GM21717 (cell line): ENCODE measurements around the gene NR3C2.
"Not testable (repeated sequence)": the region's sequence is repeated elsewhere in the genome, so short reads cannot be mapped to it uniquely, and the experiment has no call there.

Experiments used
- ATAC-seq: cut with Tn5 transposase; IDR thresholded peaks from one replicate; pipeline ENCODE4 v1.9.1; 2021; ENCODE audit warnings: mild to moderate bottlenecking, moderate library complexity; ENCODE audit not compliant: unreplicated experiment

Gene NR3C2

DNA sequence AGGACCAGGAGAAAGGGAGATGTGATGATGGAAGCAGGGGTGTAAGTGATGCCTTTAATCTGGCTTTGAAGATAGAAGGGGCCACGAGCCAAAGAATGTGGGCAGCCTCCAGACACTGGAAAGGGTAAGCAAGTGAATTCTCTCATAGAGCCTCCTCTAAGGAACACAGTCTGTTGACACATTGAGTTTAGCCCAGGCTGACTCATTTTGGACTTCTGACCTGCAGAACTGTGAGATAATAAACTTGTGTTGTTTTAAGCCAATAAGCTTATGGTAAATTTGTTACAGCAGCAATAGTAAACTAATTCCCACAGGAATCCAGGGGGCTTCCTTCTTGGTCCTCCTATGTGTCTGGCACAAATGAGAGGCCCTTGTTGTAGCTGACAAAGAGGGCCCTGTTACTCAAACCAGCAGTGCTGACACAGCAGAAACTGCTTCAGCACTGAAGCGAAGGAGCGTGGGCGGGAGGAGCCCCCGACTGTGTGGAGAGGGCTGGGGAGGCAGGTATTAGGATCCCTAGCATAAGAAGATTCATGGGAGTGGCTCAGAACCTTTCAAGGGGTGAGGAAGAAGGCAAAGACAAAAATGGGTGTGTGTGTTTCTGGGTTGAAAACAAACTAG is 268.7 kb downstream of the NR3C2 start:
- ATAC-seq = no peak

DNA sequence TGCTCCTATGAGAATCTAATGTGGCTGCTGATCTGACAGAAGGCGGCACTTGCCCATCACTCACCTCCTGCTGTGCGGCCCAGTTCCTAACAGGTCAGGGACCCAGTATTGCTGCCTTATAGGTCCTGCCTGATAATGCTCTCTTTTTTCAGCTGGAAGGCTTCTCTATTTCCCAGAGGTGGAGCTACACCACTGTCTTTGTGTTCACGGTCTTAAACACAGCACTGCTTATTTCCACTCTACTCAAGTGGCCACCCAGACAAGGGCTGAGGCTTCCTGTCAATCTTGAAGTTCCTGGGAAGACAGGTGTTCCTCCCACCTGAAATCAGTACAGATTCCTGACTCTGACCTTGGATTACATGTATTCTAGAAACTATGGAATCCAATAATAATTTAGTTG is 270.6 kb downstream of the NR3C2 start:
- no peak for ATAC-seq

DNA sequence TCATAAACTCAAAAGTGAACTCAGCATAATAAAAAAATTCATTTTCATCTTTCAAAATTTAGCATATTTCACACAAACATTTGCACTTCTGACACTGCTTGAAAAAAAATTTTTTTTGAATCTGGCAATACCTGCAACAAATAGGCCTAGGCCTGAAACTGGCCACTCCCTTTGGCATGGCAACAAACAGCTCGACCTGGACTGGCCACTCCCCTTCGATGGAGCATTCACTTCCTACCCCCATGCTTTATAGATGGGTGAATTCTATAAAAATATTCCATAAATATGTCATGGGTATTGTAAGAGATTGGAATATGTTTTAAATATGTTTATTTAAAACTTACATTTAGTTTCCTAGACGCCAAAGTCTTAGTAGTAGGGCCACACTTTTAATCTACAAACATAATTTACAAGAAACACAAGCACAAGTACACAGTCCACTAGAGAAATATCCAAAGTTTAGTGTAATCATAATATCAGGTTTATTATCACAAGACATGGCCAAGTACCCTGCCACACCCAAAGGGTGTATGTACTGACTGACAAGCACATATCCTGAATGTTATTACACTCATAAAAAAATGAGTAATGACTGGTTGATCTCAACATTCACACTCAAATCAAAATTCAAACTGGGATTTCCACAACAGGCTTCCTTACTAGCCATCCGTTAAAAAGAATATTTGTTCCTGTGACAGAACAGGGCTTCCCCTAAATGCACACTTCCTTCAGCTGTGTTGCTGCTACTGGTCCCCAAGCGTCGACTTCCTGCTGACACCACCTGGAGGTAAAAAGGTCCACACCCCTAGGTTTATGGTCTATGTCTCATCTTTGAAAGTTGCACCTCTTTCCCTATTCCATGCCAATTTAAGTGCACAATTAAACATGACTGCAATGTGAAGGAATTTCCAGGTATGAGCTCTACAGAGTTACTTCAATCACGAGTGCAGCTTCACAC is 271.5 kb downstream of the NR3C2 start:
- no peak for ATAC-seq

DNA sequence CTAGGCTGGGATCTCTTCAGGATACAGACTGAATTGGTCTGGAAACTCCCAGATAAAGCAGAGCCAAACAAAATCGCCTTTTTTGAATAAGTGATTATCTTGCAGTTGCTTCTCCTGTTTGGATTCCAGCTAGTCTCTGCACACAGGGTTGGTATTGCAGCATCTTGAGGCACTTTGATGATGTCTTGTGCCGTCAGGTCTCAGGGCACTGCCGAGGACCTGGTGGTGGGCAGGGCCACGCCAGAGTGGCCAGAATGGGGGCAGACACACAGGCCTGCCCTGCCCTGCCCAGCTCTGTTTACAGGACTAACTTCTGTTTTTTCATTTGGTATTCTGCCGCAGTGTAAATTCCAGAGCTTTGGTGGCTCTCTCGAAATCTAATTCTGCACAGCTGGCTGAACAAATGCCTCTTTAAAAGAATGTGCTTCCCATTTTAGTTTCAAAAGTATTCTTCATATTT is 276.1 kb downstream of the NR3C2 start:
- ATAC-seq = no peak

- no peak for ATAC-seq
Observed at GRCh38 chr4:148164557-148164956, 277.7 kb downstream of the NR3C2 start.

DNA sequence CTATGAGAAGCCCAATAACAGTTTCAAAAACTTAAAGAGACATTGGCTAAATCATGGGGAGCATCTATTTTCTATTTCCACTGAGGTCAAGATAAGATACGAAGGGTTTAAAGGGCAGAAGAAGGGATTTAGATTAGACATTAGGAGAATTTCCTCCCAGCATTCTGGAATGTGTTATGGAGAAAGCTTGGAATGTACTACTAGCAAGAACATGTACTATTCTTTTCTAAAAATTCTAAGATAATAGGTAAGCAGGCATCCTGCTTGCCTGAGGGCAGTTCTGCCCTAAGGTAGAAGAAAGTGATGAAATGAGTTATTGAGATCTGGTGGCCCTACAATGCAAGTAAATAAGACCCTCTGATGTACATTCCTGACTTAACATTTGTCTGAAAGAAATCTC is 279.2 kb downstream of the NR3C2 start:
- ATAC-seq = no peak

GRCh38 chr4:148162519-148162918 is 279.7 kb downstream of the NR3C2 start:
- ATAC-seq = no peak

- no peak for ATAC-seq
Observed at GRCh38 chr4:148161601-148162000, 280.6 kb downstream of the NR3C2 start.

- ATAC-seq = no peak
Observed at GRCh38 chr4:148159793-148160192, 282.4 kb downstream of the NR3C2 start.

DNA sequence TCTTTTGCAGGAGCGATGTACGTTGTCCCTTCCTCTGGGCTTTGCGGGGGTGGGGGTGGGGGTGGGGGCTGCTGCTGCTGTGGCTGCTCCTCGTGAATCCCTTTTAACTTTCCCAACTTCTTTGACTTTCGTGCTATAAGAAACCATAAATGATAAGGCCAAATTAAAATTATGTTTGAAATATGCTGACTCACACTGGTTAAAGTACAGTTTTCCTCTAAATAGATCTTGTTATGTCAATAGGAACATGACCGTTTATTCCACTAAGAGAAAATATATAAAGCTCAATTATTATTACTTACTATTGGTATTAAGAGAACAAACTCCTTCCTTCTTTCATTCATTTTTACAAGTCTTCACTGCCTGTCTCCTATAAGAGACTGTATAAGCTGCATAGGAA is 287.4 kb downstream of the NR3C2 start:
- ATAC-seq = no peak

DNA sequence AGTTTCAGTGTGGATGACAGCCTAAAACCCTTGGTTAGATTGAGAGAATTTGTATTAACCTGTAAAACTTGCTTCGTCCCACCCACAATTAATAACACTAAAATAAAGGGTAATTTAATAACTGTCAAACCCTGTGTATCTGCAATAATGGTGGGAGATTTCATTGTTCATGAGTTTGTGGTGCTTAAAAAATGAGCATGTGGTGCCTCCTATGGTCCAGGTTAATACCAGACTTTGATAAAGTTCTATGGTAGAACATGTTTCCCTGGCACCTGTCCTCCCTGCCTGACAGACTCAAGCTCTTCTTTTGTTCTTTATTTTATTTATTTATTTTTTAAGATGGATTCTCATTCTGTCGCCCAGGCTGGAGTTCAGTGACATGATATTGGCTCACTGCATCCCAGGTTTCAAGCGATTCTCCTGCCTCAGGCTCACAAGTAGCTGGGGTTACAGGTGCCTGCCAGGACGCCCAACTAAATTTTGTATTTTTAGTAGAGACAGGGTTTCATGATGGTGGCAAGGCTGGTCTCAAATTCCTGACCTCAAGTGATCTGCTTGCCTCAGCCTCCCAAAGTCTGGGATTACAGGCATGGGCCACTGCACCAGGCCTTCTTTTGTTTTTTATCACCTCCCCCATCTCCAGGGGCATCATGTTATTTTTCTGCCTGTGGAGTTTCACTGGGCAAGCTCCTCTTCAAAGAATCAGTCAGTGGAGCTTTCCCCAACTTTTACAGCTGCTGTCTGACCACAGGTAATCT is 289.2 kb downstream of the NR3C2 start:
- ATAC-seq = no peak

DNA sequence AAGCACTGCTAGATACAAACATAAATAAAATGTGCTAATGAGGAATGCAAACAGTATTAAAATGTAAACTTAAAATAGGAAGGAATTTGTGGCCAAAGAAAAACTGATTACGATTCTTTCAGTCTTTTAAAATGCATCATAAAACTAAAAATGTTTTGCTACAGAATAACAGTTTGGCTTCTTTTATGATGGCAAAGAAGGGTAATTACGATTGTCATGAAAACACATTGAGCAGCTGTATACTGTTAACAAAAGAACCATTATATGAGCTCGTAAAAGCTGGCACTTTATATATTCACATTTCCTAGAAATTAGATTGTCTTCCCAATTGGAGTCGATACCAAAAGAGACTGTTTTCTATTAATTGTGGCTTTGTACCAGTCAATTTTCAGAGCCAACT is 290.4 kb downstream of the NR3C2 start:
- ATAC-seq = no peak

- ATAC-seq = no peak
Observed at GRCh38 chr4:148145475-148145874, 296.7 kb downstream of the NR3C2 start.

DNA sequence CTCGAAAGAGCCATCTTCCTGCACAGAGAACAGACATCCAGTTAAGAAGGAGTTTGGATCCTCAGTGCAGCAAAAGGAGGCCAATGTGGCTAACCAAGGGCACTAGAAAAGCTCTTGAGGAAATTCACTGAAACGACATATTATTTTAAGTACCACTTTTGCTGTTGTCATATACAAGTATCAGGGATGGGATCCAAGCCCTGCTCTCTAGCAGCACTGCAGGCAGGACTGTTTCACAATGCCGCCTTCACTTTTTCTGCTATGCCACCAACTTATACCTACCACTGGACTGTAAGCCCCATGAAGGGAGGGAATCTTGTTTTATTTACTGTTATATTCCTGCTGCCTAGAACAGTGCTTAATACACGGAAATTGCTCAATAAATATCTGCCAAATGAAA is 299.0 kb downstream of the NR3C2 start:
- no peak for ATAC-seq

- no peak for ATAC-seq
Observed at GRCh38 chr4:148141501-148141900, 300.7 kb downstream of the NR3C2 start.

- no peak for ATAC-seq
Observed at GRCh38 chr4:148126825-148127224, 315.4 kb downstream of the NR3C2 start.

GRCh38 chr4:148124512-148124911 is 317.7 kb downstream of the NR3C2 start:
- no peak for ATAC-seq

GRCh38 chr4:148123161-148123560 is 319.1 kb downstream of the NR3C2 start:
- not testable (repeated sequence) for ATAC-seq

DNA sequence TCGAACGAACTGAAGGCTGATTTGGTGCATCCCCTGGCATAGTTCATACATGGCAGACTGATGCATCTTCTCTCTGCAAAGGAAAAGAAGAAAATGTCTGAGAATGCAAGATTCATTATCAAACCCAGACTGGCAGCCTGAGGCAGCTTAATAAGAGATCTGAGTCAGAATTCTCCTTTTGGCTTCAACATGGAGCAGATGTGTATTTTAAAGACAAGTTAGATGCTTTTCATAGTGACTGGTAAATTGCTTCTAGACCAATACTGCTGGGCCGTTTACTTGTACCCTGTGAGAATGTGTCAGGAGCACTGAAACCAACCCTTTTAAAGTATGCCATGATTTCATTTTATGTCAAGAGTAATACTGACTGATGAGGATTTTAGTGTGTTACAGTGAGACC is 322.0 kb downstream of the NR3C2 start:
- ATAC-seq = no peak

DNA sequence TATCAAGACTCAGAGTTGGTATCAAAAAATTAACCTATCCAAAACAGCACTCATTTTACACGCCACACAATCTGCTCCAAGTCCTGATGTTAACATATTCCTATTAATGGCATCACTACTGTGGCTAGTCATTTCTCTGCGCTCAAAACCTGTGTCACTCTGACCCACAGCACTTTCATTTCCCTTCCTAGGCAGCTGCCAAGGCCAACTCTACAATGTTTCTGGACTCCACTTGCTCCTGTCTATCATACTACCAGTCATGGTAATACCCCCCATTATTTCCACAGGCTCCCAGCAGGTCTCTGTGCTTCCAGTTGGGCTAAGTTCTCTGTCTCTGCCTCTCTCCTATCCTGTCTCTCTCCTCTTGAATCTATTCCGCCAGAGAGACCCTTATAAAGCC is 323.6 kb downstream of the NR3C2 start:
- no peak for ATAC-seq

DNA sequence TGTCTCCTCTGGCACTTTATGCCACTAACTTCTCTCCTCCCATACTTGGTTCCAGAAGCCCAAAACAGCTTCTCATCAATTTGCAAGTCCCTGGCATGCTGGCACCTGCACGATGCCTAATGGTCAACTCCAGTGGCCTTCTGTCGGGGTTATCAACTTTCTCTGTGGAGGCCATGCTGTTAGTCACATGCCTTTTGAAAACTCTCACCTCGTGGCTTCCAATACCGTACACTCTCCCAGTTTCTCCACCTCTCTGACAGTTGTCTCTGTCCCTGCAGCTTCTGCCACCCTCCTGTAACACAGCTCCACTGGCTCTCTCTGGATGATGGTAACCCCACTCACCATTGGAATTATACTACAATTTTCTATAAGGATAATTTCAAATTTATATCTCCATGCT is 324.0 kb downstream of the NR3C2 start:
- no peak for ATAC-seq

DNA sequence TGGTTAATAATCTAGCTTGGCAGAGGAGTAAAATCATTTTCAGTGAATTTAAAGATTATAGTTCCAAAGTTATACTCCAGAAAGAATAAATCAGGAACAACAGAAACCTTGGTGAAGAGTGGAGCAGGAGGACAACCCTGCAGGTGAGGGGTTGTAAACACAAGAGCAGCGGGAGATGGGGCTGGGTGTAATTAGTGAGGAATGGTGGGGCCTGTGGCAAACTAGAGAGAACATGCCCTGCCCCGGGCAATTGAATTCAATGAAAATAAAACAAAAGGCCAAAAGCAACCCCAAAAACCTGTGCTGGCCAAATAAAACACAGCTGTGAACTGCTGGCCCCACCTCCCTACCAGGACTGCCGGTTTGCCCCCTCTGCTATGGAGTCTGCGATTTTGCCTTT is 325.2 kb downstream of the NR3C2 start:
- no peak for ATAC-seq
